ENCODE results near the gene KIF22.
A peak's percentile ranks its signal among the peaks of the same experiment; 100 is the strongest.

Gene KIF22

GRCh38 chr16:29802416-29802935, 11.9 kb downstream of the KIF22 start:
- no peak overlapping the region for H3K4me3 ChIP-seq (ENCODE audit: severe bottlenecking)
- H3K27ac ChIP-seq (ENCODE audit: poor library complexity, severe bottlenecking): no peak overlapping the region
- DNase-seq (ENCODE audit: low spot score) (no peak), ATAC-seq (ENCODE audit: low read depth) (no peak)
- peaks cover 51% of the 10 kb centered on the region for H3K36me3 ChIP-seq (ENCODE audit: low read depth)
- H3K9me3 ChIP-seq (ENCODE audit: severe bottlenecking): no peaks in the 10 kb centered on the region
- H3K4me1 ChIP-seq (ENCODE audit: insufficient read depth, poor library complexity, severe bottlenecking): no peaks in the 10 kb centered on the region
- TF ChIP-seq CTCF (IDR thresholded peaks at IDR 0.05; ENCODE audit: poor library complexity, severe bottlenecking): no peak
- H3K27me3 ChIP-seq (ENCODE audit: insufficient read depth, poor library complexity, severe bottlenecking): no peaks in the 10 kb centered on the region

- TF ChIP-seq CTCF (IDR thresholded peaks at IDR 0.05; ENCODE audit: poor library complexity, severe bottlenecking): no peak
- ATAC-seq (ENCODE audit: low read depth) (no peak), DNase-seq (ENCODE audit: low spot score) (no peak)
- Histone ChIP-seq H3K4me1 (ENCODE audit: insufficient read depth, poor library complexity, severe bottlenecking) (peaks cover 7% of the 10 kb centered on the region), H3K9me3 (ENCODE audit: severe bottlenecking) (no peaks in the 10 kb centered on the region), H3K27ac (ENCODE audit: poor library complexity, severe bottlenecking) (peak overlapping the region; percentile 92), H3K36me3 (ENCODE audit: low read depth) (peaks cover 51% of the 10 kb centered on the region), H3K27me3 (ENCODE audit: insufficient read depth, poor library complexity, severe bottlenecking) (no peaks in the 10 kb centered on the region), H3K4me3 (ENCODE audit: severe bottlenecking) (no peak overlapping the region)
Measured at GRCh38 chr16:29804020-29804419, 13.5 kb downstream of the KIF22 start.

DNA sequence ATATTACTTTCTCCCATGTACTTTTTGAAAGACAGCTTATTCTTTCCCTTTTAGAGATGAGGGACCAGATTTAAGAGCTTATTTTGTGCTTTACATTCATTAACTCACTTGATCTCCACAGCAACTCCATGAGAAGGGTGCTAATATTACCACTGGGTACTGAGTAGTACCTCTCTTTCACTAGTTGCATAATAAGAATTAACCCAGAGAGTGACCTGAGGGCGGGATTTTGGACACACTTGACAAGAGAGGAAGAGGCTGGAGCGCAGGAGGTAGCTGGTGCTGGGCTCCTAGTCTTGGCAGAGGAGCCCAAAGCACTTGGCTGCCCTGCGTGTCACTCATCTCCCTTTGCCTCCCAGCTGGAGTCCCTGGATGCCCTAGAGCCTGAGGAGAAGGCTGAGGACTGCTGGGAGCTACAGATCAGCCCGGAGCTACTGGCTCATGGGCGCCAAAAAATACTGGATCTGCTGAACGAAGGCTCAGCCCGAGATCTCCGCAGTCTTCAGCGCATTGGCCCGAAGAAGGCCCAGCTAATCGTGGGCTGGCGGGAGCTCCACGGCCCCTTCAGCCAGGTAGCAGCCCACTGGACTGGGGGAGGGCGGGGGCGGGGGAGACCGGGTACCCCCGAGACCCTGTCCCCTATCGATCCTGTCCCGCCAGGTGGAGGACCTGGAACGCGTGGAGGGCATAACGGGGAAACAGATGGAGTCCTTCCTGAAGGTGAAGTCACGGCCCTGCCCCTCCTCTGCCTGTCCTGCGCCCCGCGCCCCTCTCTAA, 14.1 kb downstream of the KIF22 start:
- Histone ChIP-seq H3K27ac (ENCODE audit: poor library complexity, severe bottlenecking) (peak overlapping the region; percentile 92), H3K4me3 (ENCODE audit: severe bottlenecking) (peak overlapping the region; percentile 36), H3K9me3 (ENCODE audit: severe bottlenecking) (no peaks in the 10 kb centered on the region), H3K4me1 (ENCODE audit: insufficient read depth, poor library complexity, severe bottlenecking) (peaks cover 7% of the 10 kb centered on the region), H3K36me3 (ENCODE audit: low read depth) (peaks cover 49% of the 10 kb centered on the region), H3K27me3 (ENCODE audit: insufficient read depth, poor library complexity, severe bottlenecking) (no peaks in the 10 kb centered on the region)
- peak; percentile 1; the same call in 1 of the 3 replicates for ATAC-seq (ENCODE audit: low read depth)
- TF ChIP-seq CTCF (IDR thresholded peaks at IDR 0.05; ENCODE audit: poor library complexity, severe bottlenecking): no peak
- DNase-seq (ENCODE audit: low spot score): no peak

DNA sequence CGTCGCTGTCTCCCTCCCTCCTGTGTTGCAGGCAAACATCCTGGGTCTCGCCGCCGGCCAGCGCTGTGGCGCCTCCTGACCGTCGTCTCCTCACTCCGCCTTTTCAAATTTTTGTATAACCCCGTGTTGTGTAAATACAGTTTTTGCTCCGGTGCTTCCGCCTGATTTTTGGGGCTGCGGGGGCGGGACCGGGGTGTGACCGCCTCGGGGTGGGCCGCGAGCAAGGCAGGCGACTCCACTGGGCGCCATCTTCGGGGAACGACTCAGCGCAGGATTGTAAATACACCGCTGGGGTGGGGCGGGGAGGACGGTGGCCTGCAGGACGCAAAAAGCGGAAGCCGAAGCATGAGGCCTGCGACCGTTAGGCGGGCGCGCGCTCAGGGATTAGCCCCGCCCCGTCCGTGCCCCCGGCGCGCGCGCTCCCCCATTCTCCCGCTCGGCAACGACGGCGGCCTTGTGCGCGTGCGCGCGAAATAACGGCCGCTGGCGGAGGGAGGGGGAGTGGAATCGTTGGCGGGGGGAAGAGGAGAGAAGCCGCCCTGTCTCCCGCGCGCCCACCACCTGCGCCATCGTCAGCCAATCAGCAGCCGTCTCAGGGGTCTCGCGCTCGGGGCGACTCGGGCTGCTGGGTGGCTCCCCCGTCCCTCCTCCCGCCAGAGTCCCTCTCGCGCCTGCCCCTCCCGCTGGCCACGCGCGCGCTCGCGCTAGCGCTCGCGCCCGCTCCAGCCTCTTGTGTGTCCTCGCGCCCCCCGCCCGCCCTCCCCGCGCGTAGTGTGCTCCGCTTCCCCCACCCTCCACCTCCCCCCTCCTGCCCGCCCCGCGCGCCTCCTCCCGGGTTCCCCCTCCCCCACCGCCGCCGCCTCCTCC, 14.9 kb downstream of the KIF22 start:
- Histone ChIP-seq H3K27me3 (ENCODE audit: insufficient read depth, poor library complexity, severe bottlenecking) (no peaks in the 10 kb centered on the region), H3K36me3 (ENCODE audit: low read depth) (peaks cover 47% of the 10 kb centered on the region), H3K9me3 (ENCODE audit: severe bottlenecking) (no peaks in the 10 kb centered on the region), H3K27ac (ENCODE audit: poor library complexity, severe bottlenecking) (peak overlapping the region; percentile 92), H3K4me3 (ENCODE audit: severe bottlenecking) (peak overlapping the region; percentile 36), H3K4me1 (ENCODE audit: insufficient read depth, poor library complexity, severe bottlenecking) (peaks cover 7% of the 10 kb centered on the region)
- no peak for TF ChIP-seq CTCF (IDR thresholded peaks at IDR 0.05; ENCODE audit: poor library complexity, severe bottlenecking)
- DNase-seq (ENCODE audit: low spot score) (peak; percentile 96), ATAC-seq (ENCODE audit: low read depth) (peak; percentile 61)

Data from RWPE2 (cell line).